Thoracic aorta endothelial cell (primary cell): ENCODE data around the gene CATSPER1. TPM values are rescaled to one million over a fixed set of nuclear protein-coding genes. Genes with fewer than 3 reads are reported as not detected.

Experiments
- total RNA-seq: library from RNA; depleted of rRNA; stranded (reverse); fragments of >200 nt; gene quantifications from 2 replicates; pipeline ENCODE4 v1.2.3, GENCODE V29; 2012

CATSPER1 gene
- not detected in 2 replicates for total RNA-seq

DNA sequence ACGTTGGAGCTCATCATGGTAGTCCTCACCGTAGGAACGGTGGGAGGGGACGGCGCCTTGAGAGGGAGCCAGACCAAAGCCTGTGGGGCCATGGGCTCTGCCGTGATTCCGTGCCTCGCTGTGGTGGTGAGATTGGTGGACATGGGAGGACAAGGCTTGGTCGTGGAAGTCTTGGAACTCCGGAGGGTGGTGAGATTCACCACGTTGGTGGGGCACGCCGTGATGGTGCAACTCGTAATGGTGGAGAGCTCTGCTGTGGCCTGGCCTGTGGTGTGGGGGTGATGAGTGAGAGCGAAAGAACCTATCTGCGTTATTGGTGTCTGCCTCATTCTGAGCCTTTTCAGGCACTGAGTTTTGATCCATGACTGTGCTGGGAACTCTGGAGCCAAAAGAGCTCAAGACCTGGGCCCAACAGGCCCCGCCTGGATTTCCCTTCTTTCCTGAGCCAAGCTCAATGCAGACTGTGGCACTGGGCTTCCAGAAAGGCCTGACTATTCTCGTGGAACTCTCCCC lies at the start of gene CATSPER1:
Gene CATSPER1 (minus strand): TSS at position 463 of the 513 bp plus-strand sequence. CDS start 100 bp downstream, at position 363.

DNA sequence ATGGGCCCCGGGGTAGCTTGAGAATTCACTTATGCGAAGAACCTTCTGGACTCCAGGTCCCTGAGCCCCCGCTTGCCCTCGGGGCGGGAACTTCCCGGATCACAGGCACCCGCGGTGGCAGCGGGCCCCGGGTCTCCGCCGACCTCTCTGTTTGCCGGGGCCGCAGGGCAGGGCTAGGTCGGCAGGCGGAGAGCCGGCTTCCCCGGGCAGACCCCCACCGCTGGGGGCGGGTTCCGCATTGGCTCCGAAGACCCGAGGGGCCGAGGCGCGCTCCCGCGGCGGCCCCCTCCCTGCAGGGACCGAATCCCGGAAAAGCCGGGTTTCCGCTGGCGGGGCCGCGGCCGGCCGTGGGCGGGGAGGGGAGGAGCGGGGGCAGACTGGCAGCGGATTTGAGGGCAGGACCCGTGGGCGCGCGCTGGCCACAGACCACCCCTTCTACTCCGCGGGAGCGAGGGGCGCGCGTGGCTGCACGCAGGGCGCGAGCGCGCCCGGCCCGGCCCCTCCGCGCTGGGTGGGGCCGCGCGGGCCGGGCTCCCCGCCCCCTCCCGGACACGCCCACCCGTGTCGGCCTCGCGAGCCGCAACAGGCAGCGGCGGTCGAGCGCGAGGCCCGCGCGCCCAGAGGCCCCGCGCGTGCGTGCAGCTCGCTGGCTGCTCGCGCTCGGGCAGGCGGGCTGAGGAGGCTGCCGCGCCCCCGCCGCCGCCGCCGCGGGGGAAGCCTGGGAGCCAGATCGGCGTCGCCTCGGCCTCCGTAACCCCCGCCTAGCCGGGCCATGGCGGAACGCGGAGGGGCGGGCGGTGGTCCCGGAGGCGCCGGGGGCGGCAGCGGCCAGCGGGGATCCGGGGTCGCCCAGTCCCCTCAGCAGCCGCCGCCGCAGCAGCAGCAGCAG lies 43.7 kb upstream of the CATSPER1 start, which contains the start of gene PACS1:
Gene PACS1 (plus strand): TSS at position 558 of the 889 bp plus-strand sequence. CDS start 215 bp downstream, at position 773.

DNA sequence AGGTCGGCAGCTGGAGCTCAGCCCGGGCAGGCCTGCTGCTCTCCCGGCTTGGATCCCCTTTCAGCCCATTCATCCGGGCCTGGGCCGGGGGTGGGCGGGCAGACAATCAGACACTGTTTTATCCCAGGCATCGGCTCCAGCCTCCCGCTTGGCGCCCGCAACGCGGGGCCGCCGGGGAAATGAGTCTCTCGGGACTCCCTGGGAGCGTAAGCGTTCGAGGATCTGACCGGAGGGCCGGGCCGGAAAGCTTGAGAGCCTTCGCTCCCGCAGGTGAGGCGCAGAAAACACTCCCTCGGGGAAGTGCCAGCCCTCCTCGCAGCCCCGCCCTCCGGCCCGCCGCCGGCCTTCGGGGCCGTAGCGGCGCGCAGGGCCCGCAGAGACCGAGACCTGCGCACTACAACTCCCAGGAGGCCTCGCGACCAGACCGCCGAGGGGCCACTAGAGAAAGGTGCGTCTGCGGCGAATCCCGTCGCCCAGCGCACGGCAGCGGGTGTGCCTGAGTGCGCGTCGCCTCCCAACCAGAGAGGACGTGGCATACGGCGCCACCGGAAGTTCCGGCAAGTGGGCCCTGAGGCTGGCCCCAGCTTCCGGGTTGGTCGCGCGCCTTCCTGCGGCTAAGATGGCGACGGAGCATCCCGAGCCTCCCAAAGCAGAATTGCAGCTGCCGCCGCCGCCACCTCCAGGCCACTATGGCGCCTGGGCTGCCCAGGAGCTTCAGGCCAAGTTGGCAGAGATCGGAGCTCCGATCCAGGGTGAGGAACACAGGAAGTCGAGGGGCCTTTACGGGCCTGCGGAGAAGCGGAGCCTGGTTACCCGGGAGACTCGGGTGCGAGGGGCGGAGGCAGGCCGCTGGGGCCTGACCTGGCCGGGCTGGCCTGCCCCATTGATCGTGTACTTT lies 25.7 kb upstream of the CATSPER1 start, which contains the start of gene SF3B2:
Gene SF3B2 (plus strand): TSS at position 599 of the 898 bp plus-strand sequence. CDS start 21 bp downstream, at position 620.

DNA sequence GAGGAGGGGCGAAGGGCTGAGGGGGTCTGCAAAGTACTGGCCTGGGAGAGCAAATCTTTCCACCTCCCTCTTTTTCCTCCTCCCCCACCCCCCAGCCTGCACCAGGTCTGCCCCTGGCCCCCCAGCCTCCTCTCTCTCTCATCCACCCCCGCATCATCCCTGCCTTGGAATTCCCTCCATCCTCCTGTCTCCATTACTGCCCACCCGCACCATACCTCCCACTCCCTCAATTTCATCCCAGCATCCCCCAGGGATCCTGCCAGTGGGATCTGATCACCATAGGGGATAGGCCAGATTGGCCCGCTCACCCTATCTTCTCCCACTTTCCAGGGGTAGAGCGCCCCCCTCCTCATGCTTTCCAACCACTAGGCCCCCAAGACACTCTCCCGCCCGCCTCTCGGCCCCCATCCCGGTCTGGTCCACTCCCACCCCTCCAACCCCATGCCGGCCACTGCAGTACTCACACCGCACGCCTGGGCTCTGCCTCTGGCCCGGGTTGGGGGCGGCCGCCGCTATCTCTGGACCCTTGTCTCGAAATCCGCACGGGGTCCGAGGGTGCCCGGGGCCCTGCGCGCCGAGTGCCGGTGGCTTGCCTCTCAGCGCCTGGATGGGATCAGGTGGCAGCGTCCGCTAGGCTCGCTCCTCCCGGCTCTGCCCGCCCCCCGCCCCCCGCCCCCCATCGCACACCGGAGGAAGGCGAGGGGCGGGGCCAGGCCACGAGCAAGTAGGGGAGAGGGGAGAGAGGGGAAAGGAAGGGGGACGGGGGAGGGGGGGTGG lies 22.5 kb upstream of the CATSPER1 start, which contains the start of gene GAL3ST3:
Gene GAL3ST3 (minus strand): TSS at position 615 of the 777 bp plus-strand sequence. CDS start 3,746 bp downstream, outside the sequence.

DNA sequence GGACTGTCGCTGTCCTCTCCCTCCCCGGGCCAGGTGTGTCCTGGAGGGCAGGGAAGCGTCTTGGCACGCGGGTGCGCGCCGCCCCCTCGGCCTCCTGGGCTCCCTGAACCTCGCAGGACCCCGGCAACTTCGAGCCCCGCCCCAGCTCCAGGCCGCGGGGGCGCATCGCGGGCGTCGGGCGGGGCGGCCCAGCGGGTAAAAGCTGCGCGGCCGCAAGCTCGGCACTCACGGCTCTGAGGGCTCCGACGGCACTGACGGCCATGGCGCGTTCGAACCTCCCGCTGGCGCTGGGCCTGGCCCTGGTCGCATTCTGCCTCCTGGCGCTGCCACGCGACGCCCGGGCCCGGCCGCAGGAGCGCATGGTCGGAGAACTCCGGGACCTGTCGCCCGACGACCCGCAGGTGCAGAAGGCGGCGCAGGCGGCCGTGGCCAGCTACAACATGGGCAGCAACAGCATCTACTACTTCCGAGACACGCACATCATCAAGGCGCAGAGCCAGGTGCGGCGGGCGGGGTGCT lies 14.4 kb downstream of the CATSPER1 start, which contains the start of gene CST6:
Gene CST6 (plus strand): TSS at position 224 of the 519 bp plus-strand sequence. CDS start 37 bp downstream, at position 261.

DNA sequence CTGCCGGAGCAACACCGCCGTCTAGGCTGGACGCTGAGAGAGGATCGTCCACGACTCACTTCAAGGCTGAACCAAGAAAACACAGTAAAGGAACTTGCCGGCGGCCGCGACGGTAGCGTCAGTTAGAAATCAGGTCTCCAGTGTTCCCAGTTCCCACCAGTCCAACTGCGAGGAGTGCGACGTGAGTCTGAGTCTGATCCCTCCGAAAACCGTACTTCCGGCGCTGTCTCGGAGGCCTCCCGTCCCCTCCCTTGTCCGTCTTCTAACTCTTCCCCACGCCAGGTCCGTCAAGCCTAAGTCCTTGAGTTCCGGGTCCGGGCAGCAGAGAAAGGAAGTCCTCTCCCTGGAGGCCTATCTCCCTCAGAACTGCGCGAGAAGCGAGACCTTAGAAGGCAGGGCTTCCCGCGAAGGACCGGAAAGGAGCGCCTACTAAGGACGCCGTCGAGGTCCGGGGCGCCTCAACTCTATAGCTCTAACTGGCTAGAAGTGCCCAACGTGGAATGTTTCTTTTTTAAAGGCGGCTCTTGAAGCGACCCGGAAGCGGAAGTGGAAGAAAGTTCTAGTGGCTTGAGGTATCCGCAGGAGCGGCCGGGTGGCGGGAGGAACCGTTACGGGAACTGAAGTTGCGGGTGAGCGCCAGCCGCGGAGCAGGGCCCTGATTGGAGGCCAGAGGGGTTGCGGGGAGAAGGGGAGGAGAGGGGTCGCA lies 24.2 kb downstream of the CATSPER1 start, which contains the start of the genes BANF1 and EIF1AD:
Gene BANF1 (plus strand): TSS at position 562 of the 706 bp plus-strand sequence. CDS start 748 bp downstream, outside the sequence.
Gene EIF1AD (minus strand): TSS at position 216 of the 706 bp plus-strand sequence. CDS start 1,768 bp downstream, outside the sequence.

Other genes starting within 250 kb of the CATSPER1 start
- gene AP5B1, start 245.5 kb downstream of the CATSPER1 start, total RNA-seq = 12.8 and 17.4 TPM in 2 replicates
- not detected in 2 replicates for gene OVOL1, start 239.4 kb downstream of the CATSPER1 start, total RNA-seq
- gene SNX32, start 192.5 kb downstream of the CATSPER1 start, total RNA-seq = 0.13 and 0.86 TPM in 2 replicates
- gene CFL1, start 168.3 kb downstream of the CATSPER1 start, total RNA-seq = 1,176 and 1,575 TPM in 2 replicates
- gene MUS81, start 166.0 kb downstream of the CATSPER1 start, total RNA-seq = 46.9 and 49.3 TPM in 2 replicates
- gene EFEMP2, start 153.7 kb downstream of the CATSPER1 start, total RNA-seq = 18.9 and 22.0 TPM in 2 replicates
- gene CTSW, start 146.6 kb downstream of the CATSPER1 start, total RNA-seq = not detected in 2 replicates
- gene FIBP, start 138.0 kb downstream of the CATSPER1 start, total RNA-seq = 94.0 and 128 TPM in 2 replicates
- 78.2 and 108 TPM in 2 replicates for gene CCDC85B, start 135.8 kb downstream of the CATSPER1 start, total RNA-seq
- gene FOSL1, start 126.1 kb downstream of the CATSPER1 start, total RNA-seq = 41.6 and 48.9 TPM in 2 replicates
- gene C11orf68, start 107.4 kb downstream of the CATSPER1 start, total RNA-seq = 14.4 and 17.0 TPM in 2 replicates
- 74.0 and 108 TPM in 2 replicates for gene DRAP1, start 107.1 kb downstream of the CATSPER1 start, total RNA-seq
- gene TSGA10IP, start 81.0 kb downstream of the CATSPER1 start, total RNA-seq = not detected in 2 replicates
- gene SART1, start 64.7 kb downstream of the CATSPER1 start, total RNA-seq = 30.9 and 35.9 TPM in 2 replicates
- gene EIF1AD, start 24.3 kb downstream of the CATSPER1 start, total RNA-seq = 32.0 and 33.5 TPM in 2 replicates
- gene BANF1, start 24.0 kb downstream of the CATSPER1 start, total RNA-seq = 51.8 and 60.2 TPM in 2 replicates
- gene CST6, start 14.5 kb downstream of the CATSPER1 start, total RNA-seq = 0.22 and 0.53 TPM in 2 replicates
- gene GAL3ST3, start 22.7 kb upstream of the CATSPER1 start, total RNA-seq = 0.36 TPM in 1 of 2 replicates, not detected in the other
- gene SF3B2, start 25.9 kb upstream of the CATSPER1 start, total RNA-seq = 175 and 176 TPM in 2 replicates
- gene PACS1, start 43.8 kb upstream of the CATSPER1 start, total RNA-seq = 28.9 and 35.1 TPM in 2 replicates
- gene KLC2, start 231.2 kb upstream of the CATSPER1 start, total RNA-seq = 15.8 and 19.2 TPM in 2 replicates
- 107 and 128 TPM in 2 replicates for gene RAB1B, start 242.2 kb upstream of the CATSPER1 start, total RNA-seq